Measurements from ENCODE around the gene DCDC2C.

DNA sequence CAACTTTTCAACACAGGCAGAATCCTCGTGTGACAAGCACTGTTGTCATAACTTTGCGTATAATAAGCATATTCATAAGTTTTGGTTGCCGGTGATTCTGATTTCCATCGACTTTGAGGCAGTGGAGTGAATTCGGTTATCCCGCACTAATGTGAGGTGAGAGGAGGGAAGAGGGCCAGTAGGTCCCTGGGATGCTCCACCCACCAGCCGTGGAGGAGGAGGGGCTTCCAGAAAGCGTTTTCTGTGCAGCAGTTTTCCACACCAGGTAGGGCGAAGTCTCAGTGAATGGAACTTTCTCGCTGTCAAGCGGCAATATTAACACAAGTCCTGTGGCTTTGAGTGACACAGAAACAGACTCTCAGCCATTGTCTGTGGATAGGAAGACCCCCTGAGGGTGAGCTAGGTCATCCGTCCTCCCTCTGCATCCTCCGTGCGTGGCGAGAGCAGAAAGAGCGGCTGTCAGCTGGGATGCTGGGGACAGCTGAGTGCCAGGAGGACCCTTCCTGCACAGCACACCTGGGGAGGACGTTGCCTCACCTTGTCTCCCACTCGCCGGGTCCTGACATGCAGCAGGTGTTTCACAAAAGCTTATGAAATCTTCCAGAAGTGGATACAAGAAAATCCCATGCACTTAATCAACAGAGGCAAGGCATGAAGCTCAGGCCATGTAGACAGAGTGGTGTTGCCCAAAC lies 67.5 kb downstream of the DCDC2C start:
- TF ChIP-seq, protein P1, sequence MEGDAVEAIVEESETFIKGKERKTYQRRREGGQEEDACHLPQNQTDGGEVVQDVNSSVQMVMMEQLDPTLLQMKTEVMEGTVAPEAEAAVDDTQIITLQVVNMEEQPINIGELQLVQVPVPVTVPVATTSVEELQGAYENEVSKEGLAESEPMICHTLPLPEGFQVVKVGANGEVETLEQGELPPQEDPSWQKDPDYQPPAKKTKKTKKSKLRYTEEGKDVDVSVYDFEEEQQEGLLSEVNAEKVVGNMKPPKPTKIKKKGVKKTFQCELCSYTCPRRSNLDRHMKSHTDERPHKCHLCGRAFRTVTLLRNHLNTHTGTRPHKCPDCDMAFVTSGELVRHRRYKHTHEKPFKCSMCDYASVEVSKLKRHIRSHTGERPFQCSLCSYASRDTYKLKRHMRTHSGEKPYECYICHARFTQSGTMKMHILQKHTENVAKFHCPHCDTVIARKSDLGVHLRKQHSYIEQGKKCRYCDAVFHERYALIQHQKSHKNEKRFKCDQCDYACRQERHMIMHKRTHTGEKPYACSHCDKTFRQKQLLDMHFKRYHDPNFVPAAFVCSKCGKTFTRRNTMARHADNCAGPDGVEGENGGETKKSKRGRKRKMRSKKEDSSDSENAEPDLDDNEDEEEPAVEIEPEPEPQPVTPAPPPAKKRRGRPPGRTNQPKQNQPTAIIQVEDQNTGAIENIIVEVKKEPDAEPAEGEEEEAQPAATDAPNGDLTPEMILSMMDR (IDR thresholded peaks at IDR 0.05), result no peak
- TF ChIP-seq POLR2AphosphoS5 (IDR thresholded peaks at IDR 0.05) (no peak), POLR2A (IDR thresholded peaks at IDR 0.05) (no peak)

Measured in prostate gland (tissue), 2 donors.